Brain microvascular endothelial cell (primary cell): Measurements from ENCODE around the gene ARMC6.

Experiments used
- DNase-seq: peaks from one replicate; pipeline ENCODE4 v3.0.0-alpha.2; 2020
- H3K27ac ChIP-seq: fragments of 250-450 bp; sonication (Bioruptor Pico); 2 replicates; pipeline ENCODE4 v1.5.1; 2020; ENCODE audit warnings: mild to moderate bottlenecking, moderate library complexity
- H3K27me3 ChIP-seq: fragments of 250-450 bp; sonication (Bioruptor Pico); replicated peaks from 2 replicates; pipeline ENCODE4 v1.5.1; 2020; ENCODE audit warnings: mild to moderate bottlenecking
- H3K36me3 ChIP-seq: fragments of 250-450 bp; sonication (Bioruptor Pico); replicated peaks from 2 replicates; pipeline ENCODE4 v1.5.1; 2020; ENCODE audit warnings: mild to moderate bottlenecking
- H3K4me3 ChIP-seq: 2 replicates; pipeline ENCODE4 v1.5.1; 2011; ENCODE audit warnings: low read depth, mild to moderate bottlenecking, control low read depth, low read length, moderate library complexity
- in situ Hi-C: cut with HindIII; loops from 2 replicates; pipeline ENCODE4 v1.10.0; 2017; ENCODE audit warnings: low sequenced_read_pairs, low pct_ligation_motif_present
- TF ChIP-seq, protein P1 (sequence below): IDR thresholded peaks from 2 replicates; pipeline ENCODE4 v1.5.1; 2011; ENCODE audit warnings: low read depth, mild to moderate bottlenecking, moderate library complexity, low read length, control low read depth, inconsistent platforms; ENCODE audit errors: missing control alignments

ARMC6 gene

DNA sequence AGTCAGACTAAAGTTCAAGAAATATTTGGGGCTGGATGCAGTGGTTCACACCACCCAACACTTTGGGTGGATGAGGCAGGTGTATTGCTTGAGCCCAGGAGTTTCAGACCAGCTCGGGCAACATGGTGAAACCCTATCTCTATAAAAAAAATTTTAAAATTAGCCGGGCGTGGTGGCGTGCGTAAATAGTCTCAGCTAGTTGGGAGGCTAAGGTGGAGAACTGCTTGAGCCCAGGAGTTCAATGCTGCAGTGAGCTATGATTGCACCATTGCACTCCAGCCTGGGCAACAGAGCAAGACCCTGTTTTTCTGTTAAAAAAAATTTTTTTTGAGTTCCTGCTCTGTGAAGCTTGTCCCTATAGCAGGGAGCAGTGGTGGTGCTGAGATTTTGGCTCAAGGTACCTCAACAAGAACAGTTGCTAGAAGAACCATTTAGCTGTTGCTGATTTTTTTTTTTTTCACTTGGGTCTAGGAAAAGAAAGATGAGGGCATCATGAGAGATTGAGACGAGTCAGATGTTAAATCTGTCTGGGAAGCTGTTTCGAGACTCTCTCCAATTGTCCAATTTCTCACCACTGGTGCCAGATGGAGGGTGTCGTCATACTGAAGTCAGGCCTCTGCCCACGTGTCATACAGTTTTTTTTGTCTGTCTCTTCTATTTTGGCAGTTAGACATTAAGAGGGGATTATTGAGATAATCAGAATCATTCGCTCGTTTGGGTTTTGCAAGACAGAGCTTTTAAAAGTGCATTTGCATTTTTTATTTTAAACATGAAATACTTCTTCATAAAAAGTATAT lies 34.1 kb downstream of the ARMC6 start:
- H3K4me3 ChIP-seq: no peak overlapping the region
- no peak for DNase-seq
- TF ChIP-seq, protein P1, sequence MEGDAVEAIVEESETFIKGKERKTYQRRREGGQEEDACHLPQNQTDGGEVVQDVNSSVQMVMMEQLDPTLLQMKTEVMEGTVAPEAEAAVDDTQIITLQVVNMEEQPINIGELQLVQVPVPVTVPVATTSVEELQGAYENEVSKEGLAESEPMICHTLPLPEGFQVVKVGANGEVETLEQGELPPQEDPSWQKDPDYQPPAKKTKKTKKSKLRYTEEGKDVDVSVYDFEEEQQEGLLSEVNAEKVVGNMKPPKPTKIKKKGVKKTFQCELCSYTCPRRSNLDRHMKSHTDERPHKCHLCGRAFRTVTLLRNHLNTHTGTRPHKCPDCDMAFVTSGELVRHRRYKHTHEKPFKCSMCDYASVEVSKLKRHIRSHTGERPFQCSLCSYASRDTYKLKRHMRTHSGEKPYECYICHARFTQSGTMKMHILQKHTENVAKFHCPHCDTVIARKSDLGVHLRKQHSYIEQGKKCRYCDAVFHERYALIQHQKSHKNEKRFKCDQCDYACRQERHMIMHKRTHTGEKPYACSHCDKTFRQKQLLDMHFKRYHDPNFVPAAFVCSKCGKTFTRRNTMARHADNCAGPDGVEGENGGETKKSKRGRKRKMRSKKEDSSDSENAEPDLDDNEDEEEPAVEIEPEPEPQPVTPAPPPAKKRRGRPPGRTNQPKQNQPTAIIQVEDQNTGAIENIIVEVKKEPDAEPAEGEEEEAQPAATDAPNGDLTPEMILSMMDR: no peak
- H3K27ac ChIP-seq: no peak overlapping the region
- no peaks in the 10 kb centered on the region for H3K27me3 ChIP-seq
- H3K36me3 ChIP-seq: no peaks in the 10 kb centered on the region
- in situ Hi-C loops: no loop called here

- Histone ChIP-seq H3K27me3 (no peaks in the 10 kb centered on the region), H3K4me3 (no peak overlapping the region), H3K27ac (no peak overlapping the region), H3K36me3 (no peaks in the 10 kb centered on the region)
- DNase-seq: no peak
- TF ChIP-seq, protein P1: no peak
- in situ Hi-C loops: no loop called here
Observed at GRCh38 chr19:19068659-19069654, 35.6 kb downstream of the ARMC6 start.

GRCh38 chr19:19071897-19072296 lies 38.5 kb downstream of the ARMC6 start:
- no peak for DNase-seq
- Histone ChIP-seq H3K27ac (no peak overlapping the region), H3K27me3 (no peaks in the 10 kb centered on the region), H3K36me3 (no peaks in the 10 kb centered on the region), H3K4me3 (no peak overlapping the region)
- in situ Hi-C loops: no loop called here
- TF ChIP-seq, protein P1: no peak

- in situ Hi-C loops: no loop called here
- H3K4me3 ChIP-seq: no peak overlapping the region
Observed at GRCh38 chr19:19074196-19074882, 40.9 kb downstream of the ARMC6 start.

GRCh38 chr19:19075126-19075525 lies 41.7 kb downstream of the ARMC6 start:
- Histone ChIP-seq H3K27ac (no peak overlapping the region), H3K27me3 (no peaks in the 10 kb centered on the region), H3K36me3 (no peaks in the 10 kb centered on the region), H3K4me3 (no peak overlapping the region)
- in situ Hi-C loops: no loop called here
- DNase-seq: no peak
- TF ChIP-seq, protein P1: no peak

More at GRCh38 chr19:19074196-19074882, 40.9 kb downstream of the ARMC6 start:
- no peaks in the 10 kb centered on the region for H3K27me3 ChIP-seq
- no peak overlapping the region for H3K27ac ChIP-seq
- TF ChIP-seq, protein P1: no peak
- no peak for DNase-seq
- no peaks in the 10 kb centered on the region for H3K36me3 ChIP-seq
